ENCODE measurements around the gene MFNG. TPM values are rescaled to one million over a fixed set of nuclear protein-coding genes. Genes with fewer than 3 reads are reported as not detected.

MFNG gene
- total RNA-seq, 2 experiments from 2014 or later, result 225 to 235 TPM

- H3K79me2 ChIP-seq (ENCODE audit: insufficient read depth, low read depth, low read length), result peaks cover 67% of the 10 kb centered on the region
- POLR2A ChIA-PET, result no interaction called here
- intact Hi-C loops (cut with micrococcal nuclease; ENCODE audit: unreplicated experiment), result no loop called here
- no peak overlapping the region for H2AFZ ChIP-seq (ENCODE audit: low read length)
- peaks cover 66% of the 10 kb centered on the region for H3K4me1 ChIP-seq (ENCODE audit: insufficient read depth, low read length, poor library complexity, severe bottlenecking)
- H3K27ac ChIP-seq (ENCODE audit: low read depth, low read length, poor library complexity, severe bottlenecking), result peak overlapping the region; percentile 91
- H3K36me3 ChIP-seq (ENCODE audit: insufficient read depth, low read length), result peaks cover 65% of the 10 kb centered on the region
- no TSS peak for BruUV-seq (replicated peaks)
- TF ChIP-seq, protein P1, sequence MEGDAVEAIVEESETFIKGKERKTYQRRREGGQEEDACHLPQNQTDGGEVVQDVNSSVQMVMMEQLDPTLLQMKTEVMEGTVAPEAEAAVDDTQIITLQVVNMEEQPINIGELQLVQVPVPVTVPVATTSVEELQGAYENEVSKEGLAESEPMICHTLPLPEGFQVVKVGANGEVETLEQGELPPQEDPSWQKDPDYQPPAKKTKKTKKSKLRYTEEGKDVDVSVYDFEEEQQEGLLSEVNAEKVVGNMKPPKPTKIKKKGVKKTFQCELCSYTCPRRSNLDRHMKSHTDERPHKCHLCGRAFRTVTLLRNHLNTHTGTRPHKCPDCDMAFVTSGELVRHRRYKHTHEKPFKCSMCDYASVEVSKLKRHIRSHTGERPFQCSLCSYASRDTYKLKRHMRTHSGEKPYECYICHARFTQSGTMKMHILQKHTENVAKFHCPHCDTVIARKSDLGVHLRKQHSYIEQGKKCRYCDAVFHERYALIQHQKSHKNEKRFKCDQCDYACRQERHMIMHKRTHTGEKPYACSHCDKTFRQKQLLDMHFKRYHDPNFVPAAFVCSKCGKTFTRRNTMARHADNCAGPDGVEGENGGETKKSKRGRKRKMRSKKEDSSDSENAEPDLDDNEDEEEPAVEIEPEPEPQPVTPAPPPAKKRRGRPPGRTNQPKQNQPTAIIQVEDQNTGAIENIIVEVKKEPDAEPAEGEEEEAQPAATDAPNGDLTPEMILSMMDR (conservative IDR thresholded peaks at IDR 0.05; ENCODE audit: low read length), result no peak
- no peak for TF ChIP-seq EZH2phosphoT487 (IDR thresholded peaks at IDR 0.05; ENCODE audit: borderline replicate concordance, low read depth, low read length)
- H4K20me1 ChIP-seq (ENCODE audit: insufficient read depth, low read length), result 0 out of 2 replicates have a peak, but pooled peaks cover 5% of the 10 kb centered on the region
- peak overlapping the region; percentile 80 for H3K4me3 ChIP-seq (ENCODE audit: low read depth, low read length, poor library complexity, severe bottlenecking)
- no peak for DNase-seq (ENCODE audit: low spot score)
- no peaks in the 10 kb centered on the region for H3K9me2 ChIP-seq (ENCODE audit: insufficient read depth, low read length)
- CTCF ChIA-PET (ENCODE audit: unreplicated experiment), result interaction anchor here (0.8 kb wide), 1 partner anchor 87 kb away, joined by 3 read pairs; no protein-coding TSS in a partner anchor
- H3K4me2 ChIP-seq (ENCODE audit: low read length), result peak overlapping the region; percentile 77
- no peaks in the 10 kb centered on the region for H3K9me3 ChIP-seq (ENCODE audit: low read length)
Observed at GRCh38 chr22:37483050-37483449, 3.1 kb downstream of the MFNG start.

GRCh38 chr22:37482244-37482643, 3.9 kb downstream of the MFNG start:
- CTCF ChIA-PET (ENCODE audit: unreplicated experiment), result no interaction called here
- peaks cover 66% of the 10 kb centered on the region for H3K4me1 ChIP-seq (ENCODE audit: insufficient read depth, low read length, poor library complexity, severe bottlenecking)
- BruUV-seq (replicated peaks), result no TSS peak
- peaks cover 67% of the 10 kb centered on the region for H3K79me2 ChIP-seq (ENCODE audit: insufficient read depth, low read depth, low read length)
- DNase-seq (ENCODE audit: low spot score), result no peak
- H3K4me3 ChIP-seq (ENCODE audit: low read depth, low read length, poor library complexity, severe bottlenecking), result peak overlapping the region; percentile 80
- no peaks in the 10 kb centered on the region for H3K9me2 ChIP-seq (ENCODE audit: insufficient read depth, low read length)
- intact Hi-C loops (cut with micrococcal nuclease; ENCODE audit: unreplicated experiment), result no loop called here
- no peak overlapping the region for H2AFZ ChIP-seq (ENCODE audit: low read length)
- peak overlapping the region; percentile 91 for H3K27ac ChIP-seq (ENCODE audit: low read depth, low read length, poor library complexity, severe bottlenecking)
- H3K36me3 ChIP-seq (ENCODE audit: insufficient read depth, low read length), result peaks cover 73% of the 10 kb centered on the region
- no peak for TF ChIP-seq EZH2phosphoT487 (IDR thresholded peaks at IDR 0.05; ENCODE audit: borderline replicate concordance, low read depth, low read length)
- TF ChIP-seq, protein P1 (conservative IDR thresholded peaks at IDR 0.05; ENCODE audit: low read length), result no peak
- H3K9me3 ChIP-seq (ENCODE audit: low read length), result no peaks in the 10 kb centered on the region
- 0 out of 2 replicates have a peak, but pooled peaks cover 5% of the 10 kb centered on the region for H4K20me1 ChIP-seq (ENCODE audit: insufficient read depth, low read length)
- POLR2A ChIA-PET, result interaction anchor here (0.6 kb wide), 1 partner anchor 27 kb away, joined by 3 read pairs; no protein-coding TSS in a partner anchor
- peak overlapping the region; percentile 77 for H3K4me2 ChIP-seq (ENCODE audit: low read length)

- Histone ChIP-seq H3K4me3 (ENCODE audit: low read depth, low read length, poor library complexity, severe bottlenecking) (peak overlapping the region; percentile 25), H4K20me1 (ENCODE audit: insufficient read depth, low read length) (0 out of 2 replicates have a peak, but pooled peaks cover 5% of the 10 kb centered on the region), H3K9me2 (ENCODE audit: insufficient read depth, low read length) (no peaks in the 10 kb centered on the region), H3K4me2 (ENCODE audit: low read length) (peak overlapping the region; percentile 77), H3K4me1 (ENCODE audit: insufficient read depth, low read length, poor library complexity, severe bottlenecking) (peaks cover 66% of the 10 kb centered on the region), H3K79me2 (ENCODE audit: insufficient read depth, low read depth, low read length) (peaks cover 67% of the 10 kb centered on the region), H3K27ac (ENCODE audit: low read depth, low read length, poor library complexity, severe bottlenecking) (peak overlapping the region; percentile 91), H2AFZ (ENCODE audit: low read length) (no peak overlapping the region), H3K36me3 (ENCODE audit: insufficient read depth, low read length) (peaks cover 78% of the 10 kb centered on the region), H3K9me3 (ENCODE audit: low read length) (no peaks in the 10 kb centered on the region)
- BruUV-seq (replicated peaks), result no TSS peak
- intact Hi-C loops (cut with micrococcal nuclease; ENCODE audit: unreplicated experiment), result no loop called here
- DNase-seq (ENCODE audit: low spot score), result no peak
- ChIA-PET CTCF (ENCODE audit: unreplicated experiment) (no interaction called here), POLR2A (interaction anchor here (0.6 kb wide), 1 partner anchor 26 kb away, joined by 3 read pairs; no protein-coding TSS in a partner anchor)
- TF ChIP-seq, protein P1 (conservative IDR thresholded peaks at IDR 0.05; ENCODE audit: low read length), result no peak
- TF ChIP-seq EZH2phosphoT487 (IDR thresholded peaks at IDR 0.05; ENCODE audit: borderline replicate concordance, low read depth, low read length), result no peak
Observed at GRCh38 chr22:37481347-37481907, 4.8 kb downstream of the MFNG start.
